GM21447 (cell line): ENCODE measurements around the gene RTKN.

Source experiments
- ATAC-seq: cut with Tn5 transposase; IDR thresholded peaks from one replicate; pipeline ENCODE4 v1.9.1; 2021; ENCODE audit not compliant: unreplicated experiment

The RTKN gene

GRCh38 chr2:74381751-74382150, 60.0 kb downstream of the RTKN start:
- no peak for ATAC-seq

DNA sequence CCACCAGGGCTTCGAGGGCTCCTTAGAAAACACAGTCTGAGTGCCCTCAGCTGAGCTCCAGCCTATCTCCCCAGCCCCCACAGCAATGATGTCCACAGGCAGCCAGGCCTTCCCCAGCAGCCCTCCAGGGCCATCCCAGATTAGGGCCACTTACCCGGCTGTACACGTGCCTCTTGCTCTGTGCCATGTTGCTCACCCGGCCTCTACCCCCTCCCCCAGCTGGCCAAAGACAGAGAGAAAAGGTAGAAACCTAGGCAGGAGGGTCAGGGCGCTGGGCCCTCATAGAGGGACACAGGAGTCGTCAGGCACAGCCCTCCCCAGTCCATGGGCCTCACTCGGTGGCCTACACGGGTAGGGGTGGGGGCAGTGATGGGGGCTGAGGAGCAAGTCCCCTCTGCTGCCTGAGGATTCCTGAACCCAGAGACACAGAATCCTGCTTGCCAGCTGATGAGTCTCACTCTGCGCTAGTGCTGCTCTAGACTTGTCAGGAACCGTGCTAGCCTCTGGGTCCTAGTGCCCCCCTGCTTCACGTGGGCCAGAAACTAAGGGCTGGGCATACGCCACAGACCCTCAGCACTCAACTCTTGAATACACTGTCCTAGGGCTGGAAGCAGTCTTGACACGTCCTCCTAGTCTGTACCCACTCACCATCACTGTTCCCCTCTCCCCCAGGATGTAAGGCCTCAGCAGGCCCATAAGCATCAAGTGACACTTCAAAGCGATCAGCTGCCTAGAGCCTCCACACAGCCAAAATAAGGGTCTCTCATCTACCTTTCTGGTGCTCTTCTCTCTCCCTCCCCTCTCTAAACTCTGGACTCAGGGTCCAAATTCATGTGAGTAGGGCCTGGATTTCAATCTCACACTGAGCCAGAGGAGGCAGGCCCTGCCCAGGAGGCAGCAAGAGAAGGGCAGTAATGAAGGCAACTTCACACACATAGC, 61.6 kb downstream of the RTKN start, which contains the start of gene DCTN1:
Gene DCTN1 (minus strand): TSS at position 461 of the 939 bp plus-strand sequence. CDS start 274 bp downstream, at position 187.
- no peak for ATAC-seq

DNA sequence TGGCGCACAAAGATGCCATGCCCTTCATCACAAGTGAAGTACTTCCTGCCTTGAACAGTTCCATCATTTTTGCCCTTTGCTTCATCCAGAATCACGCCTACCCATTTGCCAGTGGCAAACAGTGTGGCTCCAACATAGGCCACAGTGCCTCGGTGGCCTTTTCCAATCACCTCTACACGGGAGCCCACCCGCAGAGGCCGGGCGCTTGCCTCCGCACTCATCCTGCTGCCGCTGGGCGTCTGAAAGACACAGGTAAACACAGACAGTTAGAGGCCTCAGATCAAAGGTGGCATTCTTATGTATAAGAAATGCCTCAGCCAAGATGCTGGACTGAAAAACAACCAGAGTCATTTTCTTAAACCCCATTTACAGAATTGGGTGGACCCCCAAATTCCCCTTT, 63.7 kb downstream of the RTKN start:
- ATAC-seq, result no peak

DNA sequence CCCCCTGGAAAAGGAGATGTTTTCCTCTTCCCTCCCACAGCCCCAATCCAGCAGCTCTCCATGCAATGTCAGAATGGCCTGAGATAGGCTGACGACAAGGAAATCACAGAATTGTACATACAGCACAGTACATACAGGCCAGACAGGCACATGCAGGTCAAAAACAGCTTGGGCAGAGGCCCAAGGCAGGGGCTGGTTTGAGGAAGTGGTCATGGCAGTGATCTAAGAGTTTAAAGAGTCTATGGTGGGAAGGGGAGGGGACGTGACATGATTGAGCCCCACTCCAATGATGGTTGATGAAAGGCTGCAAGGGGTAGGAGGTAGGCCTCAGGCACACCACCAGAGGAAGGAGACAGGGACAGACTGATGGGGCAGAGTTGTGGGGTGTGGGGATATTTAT, 65.9 kb downstream of the RTKN start:
- ATAC-seq, result no peak
